H9 (cell line): ENCODE measurements around the gene SERPINB4. TPM values are rescaled to one million over a fixed set of nuclear protein-coding genes. Genes with fewer than 3 reads are reported as not detected.

Source experiments
- DNase-seq: peaks from one replicate; pipeline ENCODE4 v3.0.0-alpha.2; 2017
- H2AFZ ChIP-seq: one replicate; pipeline ENCODE4 v1.6.1; 2013; ENCODE audit warnings: mild to moderate bottlenecking, low read length, control low read depth, moderate library complexity
- H2AK5ac ChIP-seq: 2 replicates; pipeline ENCODE4 v1.6.1; 2013; ENCODE audit warnings: low read length, control low read depth, mixed read lengths; ENCODE audit not compliant: insufficient read length
- H2BK120ac ChIP-seq: one replicate; pipeline ENCODE4 v1.6.1; 2013; ENCODE audit warnings: low read depth, mild to moderate bottlenecking, low read length, control low read depth, inconsistent platforms; ENCODE audit not compliant: poor library complexity, severe bottlenecking
- H2BK12ac ChIP-seq: 2 replicates; pipeline ENCODE4 v1.6.1; 2013; ENCODE audit warnings: low read length, control low read depth, mixed read lengths, low read depth; ENCODE audit not compliant: insufficient read length
- H2BK15ac ChIP-seq: 2 replicates; pipeline ENCODE4 v1.6.1; 2013; ENCODE audit warnings: low read depth, low read length, control low read depth
- H2BK20ac ChIP-seq: one replicate; pipeline ENCODE4 v1.6.1; 2013; ENCODE audit warnings: low read depth, mild to moderate bottlenecking, low read length, control low read depth, inconsistent platforms; ENCODE audit not compliant: poor library complexity, severe bottlenecking
- H2BK5ac ChIP-seq: 2 replicates; pipeline ENCODE4 v1.6.1; 2013; ENCODE audit warnings: low read length, control low read depth, mixed read lengths; ENCODE audit not compliant: insufficient read length
- H3K14ac ChIP-seq: 2 replicates; pipeline ENCODE4 v1.6.1; 2013; ENCODE audit warnings: low read length, control low read depth; ENCODE audit not compliant: insufficient read depth
- H3K18ac ChIP-seq: 2 replicates; pipeline ENCODE4 v1.6.1; 2013; ENCODE audit warnings: low read depth, mild to moderate bottlenecking, mixed read lengths, low read length, control low read depth; ENCODE audit not compliant: insufficient read length
- H3K23ac ChIP-seq: 2 replicates; pipeline ENCODE4 v1.6.1; 2013; ENCODE audit warnings: low read length, control low read depth, mixed read lengths, low read depth; ENCODE audit not compliant: insufficient read length
- H3K23me2 ChIP-seq: 2 replicates; pipeline ENCODE4 v1.6.1; 2013; ENCODE audit warnings: low read depth, mild to moderate bottlenecking, mixed read lengths, low read length, control low read depth; ENCODE audit not compliant: insufficient read length, poor library complexity, severe bottlenecking
- H3K27ac ChIP-seq: 2 replicates; pipeline ENCODE4 v1.5.1; 2013; ENCODE audit warnings: low read length, control low read depth, mixed read lengths, low read depth; ENCODE audit not compliant: insufficient read length
- H3K27me3 ChIP-seq: 2 replicates; pipeline ENCODE4 v1.6.1; 2013; ENCODE audit warnings: low read length, control low read depth, inconsistent platforms; ENCODE audit not compliant: insufficient read depth
- H3K4ac ChIP-seq: 2 replicates; pipeline ENCODE4 v1.6.1; 2013; ENCODE audit warnings: low read depth, mild to moderate bottlenecking, control low read depth, inconsistent platforms, low read length, moderate library complexity
- H3K4me1 ChIP-seq: 2 replicates; pipeline ENCODE4 v1.6.1; 2013; ENCODE audit warnings: low read length, control low read depth, inconsistent platforms; ENCODE audit not compliant: insufficient read depth
- H3K4me2 ChIP-seq: 2 replicates; pipeline ENCODE4 v1.6.1; 2013; ENCODE audit warnings: low read length, control low read depth, mixed read lengths; ENCODE audit not compliant: insufficient read length, insufficient read depth
- H3K56ac ChIP-seq: 2 replicates; pipeline ENCODE4 v1.6.1; 2013; ENCODE audit warnings: low read depth, mild to moderate bottlenecking, mixed read lengths, low read length, control low read depth; ENCODE audit not compliant: insufficient read length
- H3K79me1 ChIP-seq: 2 replicates; pipeline ENCODE4 v1.6.1; 2013; ENCODE audit warnings: low read depth, mild to moderate bottlenecking, moderate library complexity, low read length, control low read depth, inconsistent platforms; ENCODE audit not compliant: insufficient read depth, poor library complexity, severe bottlenecking
- H3K79me2 ChIP-seq: 2 replicates; pipeline ENCODE4 v1.6.1; 2013; ENCODE audit warnings: low read length, control low read depth, inconsistent platforms; ENCODE audit not compliant: insufficient read depth
- H3K9ac ChIP-seq: 2 replicates; pipeline ENCODE4 v1.6.1; 2013; ENCODE audit warnings: low read length, control low read depth, mixed read lengths; ENCODE audit not compliant: insufficient read length; ENCODE audit errors: extremely low read depth
- H3K9me3 ChIP-seq: one replicate; pipeline ENCODE4 v1.6.1; 2013; ENCODE audit warnings: low read depth, low read length, inconsistent platforms; ENCODE audit not compliant: control insufficient read depth
- H3T11ph ChIP-seq: one replicate; pipeline ENCODE4 v1.6.1; 2013; ENCODE audit warnings: mild to moderate bottlenecking, low read length, control low read depth, inconsistent platforms
- H4K20me1 ChIP-seq: one replicate; pipeline ENCODE4 v1.6.1; 2013; ENCODE audit not compliant: control insufficient read depth, insufficient read length, insufficient read depth
- H4K5ac ChIP-seq: 2 replicates; pipeline ENCODE4 v1.6.1; 2013; ENCODE audit warnings: low read depth, mild to moderate bottlenecking, mixed read lengths, low read length, control low read depth; ENCODE audit not compliant: insufficient read length
- H4K8ac ChIP-seq: replicated peaks from 2 replicates; pipeline ENCODE4 v1.6.1; 2013; ENCODE audit warnings: low read length, control low read depth, mixed read lengths, low read depth; ENCODE audit not compliant: insufficient read length
- H4K91ac ChIP-seq: 2 replicates; pipeline ENCODE4 v1.6.1; 2013; ENCODE audit warnings: low read depth, mild to moderate bottlenecking, moderate library complexity, mixed read lengths, low read length, control low read depth; ENCODE audit not compliant: insufficient read length
- H3K27ac Mint-ChIP-seq, 3 experiments: 2 replicates in 2 of 3; 3 replicates in 1 of 3; pipeline ENCODE4 v1.8.0; 2020 to 2021; ENCODE audit warnings: mixed read lengths in 3 of 3, mild to moderate bottlenecking in 1 of 3, moderate library complexity in 1 of 3
- H3K27me3 Mint-ChIP-seq: 2 replicates; pipeline ENCODE4 v1.8.0; 2021; ENCODE audit warnings: low read depth, mild to moderate bottlenecking, moderate library complexity, mixed read lengths
- H3K36me3 Mint-ChIP-seq, 3 experiments: 2 replicates in 2 of 3; 3 replicates in 1 of 3; pipeline ENCODE4 v1.8.0; 2020 to 2021; ENCODE audit warnings: low read depth in 3 of 3, mixed read lengths in 3 of 3; ENCODE audit not compliant: insufficient read depth in 1 of 3
- H3K4me1 Mint-ChIP-seq, 2 experiments: 2 replicates each; pipeline ENCODE4 v1.8.0; 2020; ENCODE audit warnings: mixed read lengths in 2 of 2
- H3K4me3 Mint-ChIP-seq, 2 experiments: 2 replicates in 1 of 2; 3 replicates in 1 of 2; pipeline ENCODE4 v1.8.0; 2020 to 2021; ENCODE audit warnings: mild to moderate bottlenecking in 2 of 2, mixed read lengths in 2 of 2, moderate library complexity in 1 of 2
- H3K9me3 Mint-ChIP-seq, 2 experiments: 2 replicates in 1 of 2; 3 replicates in 1 of 2; pipeline ENCODE4 v1.8.0; 2020; ENCODE audit warnings: mild to moderate bottlenecking in 2 of 2, mixed read lengths in 2 of 2, moderate library complexity in 1 of 2
- total RNA-seq: library from RNA; stranded (reverse); gene quantifications from 2 replicates; pipeline ENCODE4 v1.2.1, GENCODE V29; 2021
- TF ChIP-seq, protein P1 (sequence below): fragments of 200-600 bp; sonication (generic); conservative IDR thresholded peaks from 3 replicates; pipeline ENCODE4 v1.8.0; 2021; ENCODE audit warnings: antibody characterized with exemption, mild to moderate bottlenecking

SERPINB4 gene
- total RNA-seq, 1 experiment from 2014 or later, result 4.1 TPM

- Histone ChIP-seq H2BK5ac (no peak overlapping the region), H2BK120ac (no peak overlapping the region), H4K91ac (no peak overlapping the region), H3K4ac (no peak overlapping the region), H3K79me2 (no peaks in the 10 kb centered on the region), H2AFZ (no peak overlapping the region), H3K4me2 (no peak overlapping the region), H2BK15ac (no peak overlapping the region), H3K9ac (no peak overlapping the region), H4K20me1 (no peaks in the 10 kb centered on the region), H3T11ph (no peak overlapping the region), H3K4me1 (no peaks in the 10 kb centered on the region), H3K79me1 (no peaks in the 10 kb centered on the region), H4K8ac (no peak overlapping the region), H3K56ac (no peak overlapping the region), H2BK20ac (no peak overlapping the region), H3K9me3 (peaks cover 13% of the 10 kb centered on the region), H3K18ac (no peak overlapping the region), H3K27ac (no peak overlapping the region), H3K27me3 (no peaks in the 10 kb centered on the region), H4K5ac (no peak overlapping the region), H2BK12ac (no peak overlapping the region), H3K23ac (no peak overlapping the region), H3K14ac (no peak overlapping the region), H2AK5ac (no peak overlapping the region), H3K23me2 (no peaks in the 10 kb centered on the region)
- Mint-ChIP-seq H3K27me3 (no peaks in the 10 kb centered on the region; the same call in none of the 2 replicates), H3K27ac (no peak overlapping the region), H3K36me3 (peaks cover 19 to 44% (median 35%) of the 10 kb centered on the region in 3 experiments), H3K4me1 (no peaks in the 10 kb centered on the region), H3K4me3 (no peak overlapping the region), H3K9me3 (peaks cover 47 to 49% of the 10 kb centered on the region in 2 experiments)
- no peak for DNase-seq
- TF ChIP-seq, protein P1, sequence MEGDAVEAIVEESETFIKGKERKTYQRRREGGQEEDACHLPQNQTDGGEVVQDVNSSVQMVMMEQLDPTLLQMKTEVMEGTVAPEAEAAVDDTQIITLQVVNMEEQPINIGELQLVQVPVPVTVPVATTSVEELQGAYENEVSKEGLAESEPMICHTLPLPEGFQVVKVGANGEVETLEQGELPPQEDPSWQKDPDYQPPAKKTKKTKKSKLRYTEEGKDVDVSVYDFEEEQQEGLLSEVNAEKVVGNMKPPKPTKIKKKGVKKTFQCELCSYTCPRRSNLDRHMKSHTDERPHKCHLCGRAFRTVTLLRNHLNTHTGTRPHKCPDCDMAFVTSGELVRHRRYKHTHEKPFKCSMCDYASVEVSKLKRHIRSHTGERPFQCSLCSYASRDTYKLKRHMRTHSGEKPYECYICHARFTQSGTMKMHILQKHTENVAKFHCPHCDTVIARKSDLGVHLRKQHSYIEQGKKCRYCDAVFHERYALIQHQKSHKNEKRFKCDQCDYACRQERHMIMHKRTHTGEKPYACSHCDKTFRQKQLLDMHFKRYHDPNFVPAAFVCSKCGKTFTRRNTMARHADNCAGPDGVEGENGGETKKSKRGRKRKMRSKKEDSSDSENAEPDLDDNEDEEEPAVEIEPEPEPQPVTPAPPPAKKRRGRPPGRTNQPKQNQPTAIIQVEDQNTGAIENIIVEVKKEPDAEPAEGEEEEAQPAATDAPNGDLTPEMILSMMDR, result no peak
These were observed 16.2 kb downstream of the SERPINB4 start for GRCh38 chr18:63627819-63628218.
